Raji (cell line): ENCODE results near the gene C20orf96.

Experiments
- POLR2A ChIP-seq: IDR thresholded peaks from 2 replicates; pipeline ENCODE4 v1.6.1; 2011; ENCODE audit warnings: low read depth, low read length, control low read depth; ENCODE audit not compliant: insufficient read depth

C20orf96 gene

DNA sequence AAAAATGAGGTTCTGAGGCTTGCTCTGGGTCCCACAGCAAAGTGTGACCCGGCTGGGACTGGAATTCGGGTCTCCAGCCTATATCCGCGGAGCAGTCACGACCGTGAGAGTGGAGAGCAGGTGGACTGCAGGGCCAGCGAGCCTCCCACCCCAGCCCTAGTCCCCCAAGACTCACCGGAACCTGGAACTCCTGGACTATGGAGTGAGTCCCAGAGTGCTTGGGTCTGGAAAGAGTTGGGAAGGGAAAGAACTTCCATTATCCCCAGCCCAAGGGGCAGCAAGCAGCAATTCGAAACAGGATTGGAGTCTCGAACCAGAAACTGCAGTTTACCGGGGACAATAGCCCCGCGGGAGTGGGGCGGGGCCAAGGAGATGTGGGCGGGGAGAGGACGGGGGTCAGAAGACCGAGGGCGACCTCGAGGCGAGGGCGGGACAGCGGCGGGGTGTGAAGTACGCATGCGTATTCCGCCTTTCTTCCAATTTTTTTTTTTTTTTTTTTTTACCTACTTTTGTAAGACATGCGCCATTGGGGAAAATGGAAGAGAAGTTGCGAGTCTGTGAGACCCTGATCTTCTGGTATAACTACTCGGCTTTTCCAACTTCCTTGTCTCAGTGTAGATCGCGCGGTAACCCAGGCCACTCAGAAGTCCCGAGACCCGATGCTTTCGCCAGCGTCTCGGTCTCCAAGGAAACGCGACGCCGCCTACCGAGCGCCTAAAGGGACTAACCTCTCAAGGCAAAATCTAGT, at the start of gene C20orf96:
Gene C20orf96, minus strand, starts transcription at position 667 of the 748 bp plus-strand sequence. Its CDS starts 140 bp downstream, at position 527.
- peak; percentile 34; the same call in 1 of the 2 replicates for TF ChIP-seq POLR2A

GRCh38 chr20:334578-334977, 44.0 kb upstream of the C20orf96 start:
- no peak for TF ChIP-seq POLR2A

DNA sequence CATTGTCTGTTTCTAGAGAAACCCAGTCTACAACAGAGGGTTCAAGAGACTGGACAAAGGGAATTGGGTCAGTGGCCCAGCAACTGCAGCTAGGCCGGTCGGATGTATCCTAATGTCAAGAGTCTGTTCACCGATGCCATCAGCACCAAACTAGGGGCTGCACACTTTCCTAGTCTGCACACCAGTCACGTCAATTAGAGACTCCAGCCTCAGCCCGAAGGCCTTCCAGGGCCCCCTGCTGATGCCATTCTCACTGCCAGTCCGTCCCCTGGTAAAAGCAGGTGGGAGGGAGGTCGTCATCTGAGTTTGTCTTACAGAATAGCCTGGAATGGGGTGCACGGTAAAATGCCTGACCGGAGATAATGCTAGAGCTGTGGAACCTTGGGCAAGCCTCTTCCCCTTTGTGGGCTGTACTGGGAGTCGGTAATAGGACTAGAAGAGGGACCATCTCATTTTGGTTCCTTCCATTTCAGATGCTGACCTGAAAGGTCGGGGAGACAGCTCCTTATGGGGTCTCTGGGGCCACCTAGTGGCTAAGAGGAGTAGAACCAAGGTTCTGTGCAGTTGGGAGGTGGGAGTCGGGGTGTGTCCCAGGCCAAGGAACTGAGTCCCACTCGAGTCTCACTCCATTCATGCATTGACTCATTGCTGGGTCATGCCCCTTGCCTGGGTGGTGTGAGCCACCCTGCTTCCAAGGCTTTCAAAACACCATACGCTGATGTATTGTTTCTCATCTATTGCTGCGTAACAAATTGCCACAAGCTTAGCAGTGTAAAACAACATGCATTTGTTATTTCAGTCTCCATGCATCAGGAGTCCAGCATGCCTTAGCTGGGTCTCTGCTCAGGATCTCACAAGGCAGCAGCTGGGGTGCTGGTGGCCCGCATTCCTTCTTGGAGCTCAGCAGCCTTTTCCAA, 39.9 kb upstream of the C20orf96 start:
- TF ChIP-seq POLR2A = 0 out of 2 replicates have a peak, but pooled peaks have one; percentile 8

- no peak for TF ChIP-seq POLR2A
Observed at GRCh38 chr20:329851-330232, 39.3 kb upstream of the C20orf96 start.

DNA sequence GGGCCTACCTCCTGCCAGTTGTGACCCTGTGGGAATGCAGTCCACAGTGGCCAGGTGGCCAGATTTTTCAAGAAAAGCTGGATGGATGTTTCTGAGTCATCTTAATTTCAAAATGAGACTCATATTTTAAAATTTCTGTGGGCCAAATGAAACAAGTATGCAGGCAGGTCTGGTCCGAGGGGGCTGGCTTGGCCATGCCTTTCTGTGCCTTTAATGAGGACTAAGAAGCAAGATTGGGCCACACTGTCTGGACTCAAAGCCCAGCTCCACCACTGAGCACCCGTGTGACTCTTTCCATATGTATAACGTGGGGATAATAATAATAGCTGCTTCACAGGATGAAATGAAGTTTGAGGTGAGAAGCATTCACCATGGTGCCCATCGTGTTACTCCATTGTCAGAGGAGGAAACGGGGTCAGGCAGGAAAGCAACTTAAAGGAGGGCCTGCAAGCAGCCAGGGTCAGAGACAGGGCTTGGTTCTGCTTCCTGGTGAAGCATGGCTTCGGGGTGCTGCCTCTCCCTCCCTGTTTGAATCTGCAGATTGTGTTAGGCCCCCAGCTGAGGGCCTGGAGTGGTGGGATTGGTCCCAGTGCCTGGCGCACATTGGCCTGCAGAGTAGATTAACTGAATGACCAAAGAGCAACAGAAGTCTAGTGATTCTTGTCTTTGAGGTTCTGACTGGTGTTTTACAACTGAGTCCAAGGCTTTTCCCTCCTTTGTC, 38.6 kb upstream of the C20orf96 start:
- no peak for TF ChIP-seq POLR2A

- TF ChIP-seq POLR2A = no peak
Observed at GRCh38 chr20:328027-328974, 37.8 kb upstream of the C20orf96 start.

DNA sequence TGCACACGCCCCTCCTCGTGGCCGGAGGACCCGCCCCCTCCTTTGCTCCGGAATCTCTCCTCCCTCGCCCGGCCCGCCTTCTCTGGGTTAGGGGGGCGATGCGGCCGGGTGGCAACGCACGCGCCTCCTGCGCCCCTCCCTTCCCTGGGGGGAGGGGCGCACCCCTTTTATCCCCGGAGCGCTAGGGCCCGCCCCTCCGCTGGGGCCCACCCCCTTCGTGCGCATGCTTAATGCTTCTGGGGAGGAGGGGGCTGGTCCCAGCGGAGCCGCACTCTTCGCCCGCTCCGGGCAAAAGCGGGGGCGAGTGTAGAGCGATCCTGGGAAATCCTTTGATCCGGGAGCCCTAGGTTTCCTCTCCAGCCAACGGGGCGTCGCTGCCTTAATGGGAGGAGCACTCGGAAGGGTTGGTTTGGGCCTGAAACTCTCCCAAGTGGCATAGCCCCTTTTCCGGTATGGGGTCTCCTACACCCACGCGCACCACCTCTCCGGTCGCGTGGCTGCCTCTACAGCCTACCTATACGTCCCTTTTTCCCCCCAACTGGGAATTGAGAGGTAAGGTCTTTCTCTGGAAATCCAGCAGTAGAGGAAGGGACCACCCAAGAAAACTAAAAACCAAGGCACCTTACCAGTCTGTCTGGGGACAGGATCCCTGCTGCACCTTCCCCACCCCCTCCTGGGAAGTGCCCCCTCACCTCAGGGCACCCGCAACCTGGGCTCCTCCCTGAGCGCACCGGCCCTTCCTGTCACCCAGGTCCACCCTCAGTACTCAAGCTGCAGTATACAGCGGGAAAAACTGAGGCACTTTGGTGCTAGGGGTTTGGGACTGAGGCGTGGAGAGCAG, 36.9 kb upstream of the C20orf96 start:
- TF ChIP-seq POLR2A = no peak

GRCh38 chr20:326645-327185, 36.2 kb upstream of the C20orf96 start:
- no peak for TF ChIP-seq POLR2A

- TF ChIP-seq POLR2A = no peak
Observed at GRCh38 chr20:325889-326644, 35.5 kb upstream of the C20orf96 start.

- peak; percentile 69 for TF ChIP-seq POLR2A
Observed at GRCh38 chr20:325045-325888, 34.7 kb upstream of the C20orf96 start, which contains the start of gene SOX12. SOX12 (plus strand) TSS chr20:325552; CDS start chr20:325925, 373 bp downstream.
